HG02973 (cell line): ENCODE measurements around the gene KMT5C.

Experiments
- ATAC-seq: cut with Tn5 transposase; IDR thresholded peaks from one replicate; pipeline ENCODE4 v1.9.1; 2021; ENCODE audit warnings: moderate library complexity; ENCODE audit not compliant: unreplicated experiment

Gene KMT5C

GRCh38 chr19:55346725-55347441 lies 7.2 kb downstream of the KMT5C start:
- ATAC-seq: no peak

- no peak for ATAC-seq
These were observed 7.8 kb downstream of the KMT5C start for GRCh38 chr19:55347442-55348009.

GRCh38 chr19:55348317-55349034 lies 8.8 kb downstream of the KMT5C start:
- no peak for ATAC-seq

GRCh38 chr19:55350620-55351315 lies 11.1 kb downstream of the KMT5C start:
- ATAC-seq: no peak

- ATAC-seq: no peak
These were observed 12.4 kb downstream of the KMT5C start for GRCh38 chr19:55352040-55352439.

GRCh38 chr19:55352549-55353145 lies 13.0 kb downstream of the KMT5C start:
- no peak for ATAC-seq

GRCh38 chr19:55353356-55353802 lies 13.7 kb downstream of the KMT5C start:
- ATAC-seq: no peak

GRCh38 chr19:55353803-55354697 lies 14.4 kb downstream of the KMT5C start:
- ATAC-seq: no peak

GRCh38 chr19:55354698-55355212 lies 15.1 kb downstream of the KMT5C start, which contains the start of gene COX6B2:
TSS of gene COX6B2 (minus strand) at chr19:55354719. CDS start at chr19:55354521, 198 bp downstream.
- no peak for ATAC-seq

- ATAC-seq: no peak
These were observed 15.6 kb downstream of the KMT5C start for GRCh38 chr19:55355213-55355821.

- ATAC-seq: no peak
These were observed 18.8 kb downstream of the KMT5C start for GRCh38 chr19:55358493-55358892.

- ATAC-seq: no peak
These were observed 19.6 kb downstream of the KMT5C start for GRCh38 chr19:55358943-55359908.

GRCh38 chr19:55360902-55361301 lies 21.2 kb downstream of the KMT5C start:
- no peak for ATAC-seq

- ATAC-seq: no peak
These were observed 22.7 kb downstream of the KMT5C start for GRCh38 chr19:55362174-55362989.

GRCh38 chr19:55362990-55363716 lies 23.5 kb downstream of the KMT5C start, which contains the start of gene GARIN5B:
TSS of gene GARIN5B (minus strand) at chr19:55363260. CDS start at chr19:55363066, 194 bp downstream.
- no peak for ATAC-seq

GRCh38 chr19:55365245-55365644 lies 25.6 kb downstream of the KMT5C start:
- no peak for ATAC-seq
